Measurements from ENCODE around the gene SF3B4. TPM values are rescaled to one million over a fixed set of nuclear protein-coding genes. Genes with fewer than 3 reads are reported as not detected.

SF3B4 gene, protein sequence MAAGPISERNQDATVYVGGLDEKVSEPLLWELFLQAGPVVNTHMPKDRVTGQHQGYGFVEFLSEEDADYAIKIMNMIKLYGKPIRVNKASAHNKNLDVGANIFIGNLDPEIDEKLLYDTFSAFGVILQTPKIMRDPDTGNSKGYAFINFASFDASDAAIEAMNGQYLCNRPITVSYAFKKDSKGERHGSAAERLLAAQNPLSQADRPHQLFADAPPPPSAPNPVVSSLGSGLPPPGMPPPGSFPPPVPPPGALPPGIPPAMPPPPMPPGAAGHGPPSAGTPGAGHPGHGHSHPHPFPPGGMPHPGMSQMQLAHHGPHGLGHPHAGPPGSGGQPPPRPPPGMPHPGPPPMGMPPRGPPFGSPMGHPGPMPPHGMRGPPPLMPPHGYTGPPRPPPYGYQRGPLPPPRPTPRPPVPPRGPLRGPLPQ
- 123 and 127 TPM in 2 replicates for total RNA-seq (2021)
- long read RNA-seq, transcript SF3B4-201 (6 exons, 2,085 nt), result major isoform, 539 of 555 reads
- long read RNA-seq, partial matches to known transcripts, result 11 of 555 reads
- long read RNA-seq, other reads (novel, unspliced or antisense), result 5 of 555 reads

DNA sequence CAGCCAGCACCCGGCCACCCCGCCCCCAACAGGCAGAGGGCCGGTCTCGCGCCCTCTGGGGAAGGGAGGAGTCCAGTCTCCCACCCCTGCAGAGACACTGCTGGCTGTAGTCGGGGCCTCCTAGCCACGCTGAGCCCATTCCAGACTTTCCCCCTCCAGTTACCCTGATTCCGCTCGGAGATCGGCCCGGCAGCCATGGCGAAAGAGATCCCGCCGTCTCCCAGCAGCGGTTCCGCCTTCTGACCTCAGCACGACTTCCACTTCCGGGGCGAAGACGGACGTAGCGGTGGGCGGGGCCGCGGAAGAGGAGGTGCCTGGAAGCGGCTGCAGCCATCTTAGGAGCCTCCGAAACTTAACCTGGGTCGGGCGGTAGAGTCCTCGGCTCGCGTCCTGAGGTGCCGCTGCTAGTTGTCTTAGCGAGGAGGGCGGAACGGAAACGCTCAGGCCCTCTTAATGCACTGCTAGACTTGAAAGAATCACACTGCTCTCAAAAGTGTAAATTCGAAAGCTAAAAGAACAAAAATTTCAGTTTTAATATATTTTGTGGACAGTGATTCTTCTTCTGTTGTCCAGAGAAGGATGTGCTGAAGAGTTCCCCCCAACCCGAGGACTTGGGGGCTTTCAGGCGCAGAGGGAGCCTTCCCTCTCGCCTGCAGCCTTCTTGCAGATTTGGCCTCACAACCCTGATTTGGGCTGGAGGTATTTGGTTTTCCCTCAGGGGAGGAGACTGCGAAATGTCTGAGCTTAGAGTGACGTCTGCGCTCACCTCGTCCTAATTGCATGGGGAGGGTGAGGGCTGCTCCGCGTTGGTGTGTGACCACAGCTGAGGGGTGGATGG is at the start of gene SF3B4:
Gene SF3B4, minus strand, starts transcription at position 241 of the 838 bp plus-strand sequence. Its CDS starts 44 bp downstream, at position 197.
- no peak within 1 kb of the TSS for H2BK15ac ChIP-seq (ENCODE audit: low read depth, low read length)
- peak within 1 kb of the TSS; percentile 24 for H2BK120ac ChIP-seq (ENCODE audit: low read depth, low read length, poor library complexity, severe bottlenecking)
- H3K9me3 Mint-ChIP-seq, result no peaks in the 10 kb centered on the region; a peak in 1 of 5 replicates
- peak within 1 kb of the TSS; percentile 40 for H3T11ph ChIP-seq (ENCODE audit: low read length)
- H4K20me1 ChIP-seq (ENCODE audit: control insufficient read depth, insufficient read depth, insufficient read length), result no peaks in the 10 kb centered on the region
- no peak within 1 kb of the TSS for H2AFZ ChIP-seq (ENCODE audit: low read length)
- no CpG with 5 or more reads among the region's 47 CpGs for WGBS (ENCODE audit: extremely low coverage, insufficient read length, low lambda C conversion rate)
- H2BK20ac ChIP-seq (ENCODE audit: low read depth, low read length, poor library complexity, severe bottlenecking), result no peak within 1 kb of the TSS
- no peak within 1 kb of the TSS; the same call in 1 of the 2 replicates for H3K4ac ChIP-seq (ENCODE audit: low read depth, low read length)
- TF ChIP-seq, protein P1, sequence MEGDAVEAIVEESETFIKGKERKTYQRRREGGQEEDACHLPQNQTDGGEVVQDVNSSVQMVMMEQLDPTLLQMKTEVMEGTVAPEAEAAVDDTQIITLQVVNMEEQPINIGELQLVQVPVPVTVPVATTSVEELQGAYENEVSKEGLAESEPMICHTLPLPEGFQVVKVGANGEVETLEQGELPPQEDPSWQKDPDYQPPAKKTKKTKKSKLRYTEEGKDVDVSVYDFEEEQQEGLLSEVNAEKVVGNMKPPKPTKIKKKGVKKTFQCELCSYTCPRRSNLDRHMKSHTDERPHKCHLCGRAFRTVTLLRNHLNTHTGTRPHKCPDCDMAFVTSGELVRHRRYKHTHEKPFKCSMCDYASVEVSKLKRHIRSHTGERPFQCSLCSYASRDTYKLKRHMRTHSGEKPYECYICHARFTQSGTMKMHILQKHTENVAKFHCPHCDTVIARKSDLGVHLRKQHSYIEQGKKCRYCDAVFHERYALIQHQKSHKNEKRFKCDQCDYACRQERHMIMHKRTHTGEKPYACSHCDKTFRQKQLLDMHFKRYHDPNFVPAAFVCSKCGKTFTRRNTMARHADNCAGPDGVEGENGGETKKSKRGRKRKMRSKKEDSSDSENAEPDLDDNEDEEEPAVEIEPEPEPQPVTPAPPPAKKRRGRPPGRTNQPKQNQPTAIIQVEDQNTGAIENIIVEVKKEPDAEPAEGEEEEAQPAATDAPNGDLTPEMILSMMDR (conservative IDR thresholded peaks at IDR 0.05), result no peak
- H3K4me3 Mint-ChIP-seq, result peak within 1 kb of the TSS; percentile 97 to 100
- H4K91ac ChIP-seq (ENCODE audit: insufficient read length, low read depth, low read length), result no peak within 1 kb of the TSS
- H3K9ac ChIP-seq (ENCODE audit: extremely low read depth, insufficient read length, low read length), result peak within 1 kb of the TSS; percentile 92
- no peak within 1 kb of the TSS for H3K56ac ChIP-seq (ENCODE audit: insufficient read length, low read depth, low read length)
- H3K79me1 ChIP-seq (ENCODE audit: insufficient read depth, low read depth, low read length, poor library complexity, severe bottlenecking), result peaks cover 11% of the 10 kb centered on the region
- H3K4me2 ChIP-seq (ENCODE audit: insufficient read depth, insufficient read length, low read length), result peak within 1 kb of the TSS; percentile 96
- peak within 1 kb of the TSS; percentile 97 to 99 (median 99) for H3K27ac Mint-ChIP-seq
- peaks cover 2% of the 10 kb centered on the region; the same call in 1 of the 2 replicates for H3K4me1 ChIP-seq (ENCODE audit: insufficient read depth, low read length)
- H3K27me3 Mint-ChIP-seq (ENCODE audit: low read depth), result no peaks in the 10 kb centered on the region
- peak within 1 kb of the TSS; percentile 91 for H3K14ac ChIP-seq (ENCODE audit: insufficient read depth, low read length)
- no peaks in the 10 kb centered on the region for H3K27me3 ChIP-seq (ENCODE audit: insufficient read depth, low read length)
- H3K36me3 Mint-ChIP-seq (ENCODE audit: insufficient read depth in 1 of 3, low read depth in 3 of 3), result peaks cover 33 to 44% (median 43%) of the 10 kb centered on the region in 3 experiments
- no peaks in the 10 kb centered on the region for H3K9me3 ChIP-seq (ENCODE audit: control insufficient read depth, low read depth, low read length)
- DNase-seq, result peak; percentile 95
- no peak within 1 kb of the TSS for H2AK5ac ChIP-seq (ENCODE audit: insufficient read length, low read length)
- peak within 1 kb of the TSS; percentile 91 for H3K27ac ChIP-seq (ENCODE audit: insufficient read length, low read depth, low read length)
- no peak within 1 kb of the TSS for H2BK12ac ChIP-seq (ENCODE audit: insufficient read length, low read depth, low read length)
- no peak within 1 kb of the TSS for H3K23ac ChIP-seq (ENCODE audit: insufficient read length, low read depth, low read length)
- peak within 1 kb of the TSS; percentile 55 for H2BK5ac ChIP-seq (ENCODE audit: insufficient read length, low read length)
- no peak within 1 kb of the TSS for H4K8ac ChIP-seq (replicated peaks; ENCODE audit: insufficient read length, low read depth, low read length)
- peaks cover 11% of the 10 kb centered on the region for H3K23me2 ChIP-seq (ENCODE audit: insufficient read length, low read depth, low read length, poor library complexity, severe bottlenecking)
- H3K79me2 ChIP-seq (ENCODE audit: insufficient read depth, low read length), result peaks cover 8% of the 10 kb centered on the region; the same call in 1 of the 2 replicates
- peak within 1 kb of the TSS; percentile 89 for H3K18ac ChIP-seq (ENCODE audit: insufficient read length, low read depth, low read length)
- H3K4me1 Mint-ChIP-seq, result peaks cover 19 to 26% of the 10 kb centered on the region in 2 experiments
- H4K5ac ChIP-seq (ENCODE audit: insufficient read length, low read depth, low read length), result no peak within 1 kb of the TSS
